Measurements from ENCODE around the gene SLC39A11.

The SLC39A11 gene

DNA sequence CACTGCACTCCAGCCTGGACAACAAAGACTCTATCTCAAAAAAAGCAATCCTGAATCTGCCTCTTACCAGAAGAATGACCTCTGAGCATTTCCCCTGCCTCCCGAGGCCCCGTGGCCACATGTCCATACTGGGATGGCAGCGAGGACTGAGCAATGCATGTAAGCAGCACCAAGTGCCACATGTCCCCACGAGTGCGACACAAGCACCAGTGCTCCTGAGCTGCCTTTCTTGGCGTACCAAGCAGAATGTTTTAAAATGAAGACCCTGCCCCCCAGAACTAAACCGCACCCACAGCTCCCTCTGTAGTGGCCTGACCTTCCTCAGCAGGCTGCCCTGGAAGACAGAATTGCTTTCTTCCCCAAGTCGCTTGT is 373.3 kb downstream of the SLC39A11 start:
- TF ChIP-seq CREB1 (IDR thresholded peaks at IDR 0.05; ENCODE audit: low read depth) (no peak), TEAD4 (IDR thresholded peaks at IDR 0.05) (no peak), YY1 (IDR thresholded peaks at IDR 0.05; ENCODE audit: low read depth) (no peak), ZBTB7A (IDR thresholded peaks at IDR 0.05; ENCODE audit: low read depth) (no peak), TCF12 (IDR thresholded peaks at IDR 0.05; ENCODE audit: low read depth) (no peak), CEBPB (IDR thresholded peaks at IDR 0.05) (no peak), EP300 (IDR thresholded peaks at IDR 0.05; ENCODE audit: borderline replicate concordance) (no peak), EGR1 (IDR thresholded peaks at IDR 0.05) (no peak), NFIC (IDR thresholded peaks at IDR 0.05) (no peak), FOXM1 (IDR thresholded peaks at IDR 0.05; ENCODE audit: borderline replicate concordance, low read depth) (no peak), TAF1 (IDR thresholded peaks at IDR 0.05; ENCODE audit: low read depth) (no peak), RAD21 (IDR thresholded peaks at IDR 0.05; ENCODE audit: low read depth) (no peak)
- TF ChIP-seq, protein P1, sequence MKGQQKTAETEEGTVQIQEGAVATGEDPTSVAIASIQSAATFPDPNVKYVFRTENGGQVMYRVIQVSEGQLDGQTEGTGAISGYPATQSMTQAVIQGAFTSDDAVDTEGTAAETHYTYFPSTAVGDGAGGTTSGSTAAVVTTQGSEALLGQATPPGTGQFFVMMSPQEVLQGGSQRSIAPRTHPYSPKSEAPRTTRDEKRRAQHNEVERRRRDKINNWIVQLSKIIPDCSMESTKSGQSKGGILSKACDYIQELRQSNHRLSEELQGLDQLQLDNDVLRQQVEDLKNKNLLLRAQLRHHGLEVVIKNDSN (IDR thresholded peaks at IDR 0.05): no peak
- TF ChIP-seq, protein P2, sequence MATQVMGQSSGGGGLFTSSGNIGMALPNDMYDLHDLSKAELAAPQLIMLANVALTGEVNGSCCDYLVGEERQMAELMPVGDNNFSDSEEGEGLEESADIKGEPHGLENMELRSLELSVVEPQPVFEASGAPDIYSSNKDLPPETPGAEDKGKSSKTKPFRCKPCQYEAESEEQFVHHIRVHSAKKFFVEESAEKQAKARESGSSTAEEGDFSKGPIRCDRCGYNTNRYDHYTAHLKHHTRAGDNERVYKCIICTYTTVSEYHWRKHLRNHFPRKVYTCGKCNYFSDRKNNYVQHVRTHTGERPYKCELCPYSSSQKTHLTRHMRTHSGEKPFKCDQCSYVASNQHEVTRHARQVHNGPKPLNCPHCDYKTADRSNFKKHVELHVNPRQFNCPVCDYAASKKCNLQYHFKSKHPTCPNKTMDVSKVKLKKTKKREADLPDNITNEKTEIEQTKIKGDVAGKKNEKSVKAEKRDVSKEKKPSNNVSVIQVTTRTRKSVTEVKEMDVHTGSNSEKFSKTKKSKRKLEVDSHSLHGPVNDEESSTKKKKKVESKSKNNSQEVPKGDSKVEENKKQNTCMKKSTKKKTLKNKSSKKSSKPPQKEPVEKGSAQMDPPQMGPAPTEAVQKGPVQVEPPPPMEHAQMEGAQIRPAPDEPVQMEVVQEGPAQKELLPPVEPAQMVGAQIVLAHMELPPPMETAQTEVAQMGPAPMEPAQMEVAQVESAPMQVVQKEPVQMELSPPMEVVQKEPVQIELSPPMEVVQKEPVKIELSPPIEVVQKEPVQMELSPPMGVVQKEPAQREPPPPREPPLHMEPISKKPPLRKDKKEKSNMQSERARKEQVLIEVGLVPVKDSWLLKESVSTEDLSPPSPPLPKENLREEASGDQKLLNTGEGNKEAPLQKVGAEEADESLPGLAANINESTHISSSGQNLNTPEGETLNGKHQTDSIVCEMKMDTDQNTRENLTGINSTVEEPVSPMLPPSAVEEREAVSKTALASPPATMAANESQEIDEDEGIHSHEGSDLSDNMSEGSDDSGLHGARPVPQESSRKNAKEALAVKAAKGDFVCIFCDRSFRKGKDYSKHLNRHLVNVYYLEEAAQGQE (IDR thresholded peaks at IDR 0.05; ENCODE audit: low read depth): no peak
- TF ChIP-seq, protein P3, sequence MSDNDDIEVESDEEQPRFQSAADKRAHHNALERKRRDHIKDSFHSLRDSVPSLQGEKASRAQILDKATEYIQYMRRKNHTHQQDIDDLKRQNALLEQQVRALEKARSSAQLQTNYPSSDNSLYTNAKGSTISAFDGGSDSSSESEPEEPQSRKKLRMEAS (IDR thresholded peaks at IDR 0.05): no peak

DNA sequence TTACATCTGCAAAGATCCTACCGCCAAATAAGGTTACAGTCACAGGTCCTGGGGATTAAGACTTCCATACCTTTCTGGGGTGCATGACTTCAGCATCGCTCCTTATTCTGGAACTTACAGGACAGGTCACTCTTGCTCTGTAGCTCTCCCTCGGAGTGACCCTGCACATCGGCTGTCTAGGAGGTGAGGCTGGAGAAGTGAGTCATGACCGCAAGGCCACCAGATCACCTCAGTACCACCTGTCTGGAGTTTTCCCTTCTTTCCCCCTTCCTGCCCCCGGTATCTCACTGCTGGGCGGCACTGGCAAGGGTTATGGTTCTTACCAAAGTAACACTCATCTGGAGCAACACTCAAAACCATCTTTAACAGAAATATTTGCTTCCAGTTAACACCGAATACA is 374.8 kb downstream of the SLC39A11 start:
- TF ChIP-seq TEAD4 (IDR thresholded peaks at IDR 0.05): no peak

DNA sequence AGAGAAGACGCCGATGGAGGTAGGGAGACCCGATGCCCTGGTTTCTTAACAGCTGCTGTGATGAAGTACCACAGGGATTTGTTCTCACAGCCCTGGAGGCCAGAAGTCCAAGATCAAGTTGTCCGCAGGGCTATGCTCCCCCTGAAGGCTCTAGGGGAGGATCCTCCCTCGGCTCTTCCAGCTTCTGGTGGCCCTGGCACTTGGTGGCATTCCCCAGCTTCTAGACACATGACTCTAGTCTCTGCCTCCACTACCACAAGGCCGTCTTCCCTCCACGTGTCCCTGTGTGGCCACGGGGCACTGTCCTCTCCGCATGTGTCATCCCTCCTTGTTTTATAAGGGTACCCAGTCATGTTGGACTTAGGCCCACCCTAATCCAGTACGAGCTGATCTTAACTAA is 375.2 kb downstream of the SLC39A11 start:
- TF ChIP-seq, protein P3 (IDR thresholded peaks at IDR 0.05): no peak
- TF ChIP-seq TEAD4 (IDR thresholded peaks at IDR 0.05) (no peak), FOXM1 (IDR thresholded peaks at IDR 0.05; ENCODE audit: borderline replicate concordance, low read depth) (no peak), EGR1 (IDR thresholded peaks at IDR 0.05) (no peak), YY1 (IDR thresholded peaks at IDR 0.05; ENCODE audit: low read depth) (no peak), TAF1 (IDR thresholded peaks at IDR 0.05; ENCODE audit: low read depth) (no peak), CEBPB (IDR thresholded peaks at IDR 0.05) (no peak), RAD21 (IDR thresholded peaks at IDR 0.05; ENCODE audit: low read depth) (no peak)
- TF ChIP-seq, protein P1 (IDR thresholded peaks at IDR 0.05): no peak
- TF ChIP-seq, protein P2 (IDR thresholded peaks at IDR 0.05; ENCODE audit: low read depth): no peak

DNA sequence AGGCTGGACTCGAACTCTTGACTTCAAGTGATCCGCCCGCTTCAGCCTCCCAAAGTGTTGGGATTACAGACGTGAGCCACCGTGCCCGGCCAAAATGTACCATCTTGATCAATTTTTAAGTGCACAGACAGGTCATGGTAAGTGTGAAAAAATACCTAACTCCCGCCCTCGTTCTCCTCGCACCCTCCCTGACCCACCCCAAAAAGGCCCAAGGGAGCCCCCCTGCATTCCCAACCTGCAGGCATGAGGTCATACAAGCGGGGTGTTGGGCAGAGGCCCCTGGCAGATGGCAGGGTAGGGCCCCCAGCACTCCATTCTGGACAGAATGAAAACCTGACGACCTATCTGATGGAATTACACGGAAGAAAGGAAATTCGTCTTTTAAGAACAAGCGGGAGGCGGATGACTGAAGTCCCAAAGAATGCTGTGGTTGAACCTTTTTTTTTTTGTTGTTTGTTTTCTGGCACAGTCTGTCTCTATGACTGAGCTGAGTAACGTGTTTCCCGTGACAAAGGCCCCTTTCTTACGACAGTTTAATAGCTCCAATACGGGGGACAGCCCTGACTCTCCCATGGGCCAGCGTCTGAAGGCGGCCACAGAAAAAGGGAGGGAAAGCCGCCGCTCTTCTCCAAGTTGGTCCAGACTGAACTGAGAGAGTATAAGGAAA is 376.4 kb downstream of the SLC39A11 start:
- TF ChIP-seq EP300 (IDR thresholded peaks at IDR 0.05; ENCODE audit: borderline replicate concordance): peak; percentile 84
- peak; percentile 56; the same call in 1 of the 2 replicates for TF ChIP-seq ZBTB7A (IDR thresholded peaks at IDR 0.05; ENCODE audit: low read depth)
- no peak for TF ChIP-seq EGR1 (IDR thresholded peaks at IDR 0.05)
- TF ChIP-seq CREB1 (IDR thresholded peaks at IDR 0.05; ENCODE audit: low read depth): peak; percentile 36; the same call in 1 of the 2 replicates
- 0 out of 2 replicates have a peak, but pooled peaks have one; percentile 4 for TF ChIP-seq CEBPB (IDR thresholded peaks at IDR 0.05)
- TF ChIP-seq NFIC (IDR thresholded peaks at IDR 0.05): peak; percentile 67
- TF ChIP-seq RAD21 (IDR thresholded peaks at IDR 0.05; ENCODE audit: low read depth): peak; percentile 1; the same call in 1 of the 2 replicates
- peak; percentile 90 for TF ChIP-seq TEAD4 (IDR thresholded peaks at IDR 0.05)
- TF ChIP-seq, protein P2 (IDR thresholded peaks at IDR 0.05; ENCODE audit: low read depth): no peak
- TF ChIP-seq YY1 (IDR thresholded peaks at IDR 0.05; ENCODE audit: low read depth): no peak
- no peak for TF ChIP-seq TAF1 (IDR thresholded peaks at IDR 0.05; ENCODE audit: low read depth)
- peak; percentile 43; the same call in 1 of the 2 replicates for TF ChIP-seq FOXM1 (IDR thresholded peaks at IDR 0.05; ENCODE audit: borderline replicate concordance, low read depth)
- peak; percentile 81 for TF ChIP-seq TCF12 (IDR thresholded peaks at IDR 0.05; ENCODE audit: low read depth)
- TF ChIP-seq, protein P3 (IDR thresholded peaks at IDR 0.05): 0 out of 2 replicates have a peak, but pooled peaks have one; percentile 21
- TF ChIP-seq, protein P1 (IDR thresholded peaks at IDR 0.05): peak; percentile 27; the same call in 1 of the 2 replicates
